GM10248 (cell line): ENCODE data around the gene SRD5A1.

ENCODE experiments used
- CTCF ChIA-PET: fragments of 300-600 bp; sonication (Branson Sonifier 250); formaldehyde crosslinking; extraction: SDS; loops from one replicate; lab custom pipeline; 2021; ENCODE audit warnings: antibody characterized with exemption; lab: Yijun Ruan, JAX
- POLR2A ChIA-PET: fragments of 350-650 bp; sonication (Branson Sonifier 250); formaldehyde crosslinking; extraction: SDS; loops from one replicate; lab custom pipeline; 2020; ENCODE audit warnings: antibody characterized with exemption; lab: Yijun Ruan, JAX
- DNase-seq: peaks from one replicate; pipeline ENCODE4 v3.0.0; 2012; ENCODE audit errors: extremely low spot score
- CTCF ChIP-seq: IDR thresholded peaks from 2 replicates; pipeline ENCODE4 v1.5.1; 2012; ENCODE audit warnings: mild to moderate bottlenecking, low read depth; ENCODE audit errors: extremely low read depth, missing control alignments, control extremely low read depth

SRD5A1 gene

GRCh38 chr5:6623941-6624340, 9.3 kb upstream of the SRD5A1 start:
- TF ChIP-seq CTCF, result no peak
- DNase-seq, result no peak
- ChIA-PET CTCF (interaction anchor here (1.4 kb wide), 1 partner anchor 9 kb away, joined by 3 read pairs; no protein-coding TSS in a partner anchor), POLR2A (interaction anchor here (1.5 kb wide), 1 partner anchor 9 kb away, joined by 4 read pairs; the partner anchor contains the start of genes NSUN2 and SRD5A1)

- no peak for DNase-seq
- ChIA-PET CTCF (no interaction called here), POLR2A (no interaction called here)
- TF ChIP-seq CTCF, result no peak
Measured at GRCh38 chr5:6626508-6626907, 6.7 kb upstream of the SRD5A1 start.

GRCh38 chr5:6631441-6631840, 1.8 kb upstream of the SRD5A1 start:
- CTCF ChIA-PET, result interaction anchor here (1.2 to 3.0 kb wide), 4 partner anchors 11 to 116 kb away, joined by 3 to 12 read pairs (median 4); no protein-coding TSS in a partner anchor
- DNase-seq, result no peak
- POLR2A ChIA-PET, result no interaction called here
- no peak for TF ChIP-seq CTCF

GRCh38 chr5:6632324-6632887, 834 bp upstream of the SRD5A1 start:
- POLR2A ChIA-PET, result interaction anchor here (1.5 kb wide), 1 partner anchor 8 kb away, joined by 4 read pairs; no protein-coding TSS in a partner anchor
- DNase-seq, result no peak
- TF ChIP-seq CTCF, result peak; percentile 4

GRCh38 chr5:6633469-6634245, 417 bp downstream of the SRD5A1 start:
- CTCF ChIA-PET, result interaction anchor here (0.8 to 3.0 kb wide), 5 partner anchors 21 to 116 kb away, joined by 3 to 12 read pairs (median 4); no protein-coding TSS in a partner anchor
- no peak for TF ChIP-seq CTCF
- DNase-seq, result no peak
- POLR2A ChIA-PET, result interaction anchor here (0.7 to 1.5 kb wide), 2 partner anchors 9 to 15 kb away, joined by 3 to 4 read pairs; no protein-coding TSS in a partner anchor

More at GRCh38 chr5:6632324-6632887, 834 bp upstream of the SRD5A1 start:
- CTCF ChIA-PET, result interaction anchor here (1.0 to 3.0 kb wide), 7 partner anchors 10 to 117 kb away, joined by 3 to 12 read pairs (median 4); no protein-coding TSS in a partner anchor

- POLR2A ChIA-PET, result no interaction called here
Measured at GRCh38 chr5:6634306-6634705, 1.1 kb downstream of the SRD5A1 start.

More at GRCh38 chr5:6634306-6634705, 1.1 kb downstream of the SRD5A1 start:
- DNase-seq, result peak; percentile 56
- no peak for TF ChIP-seq CTCF
- CTCF ChIA-PET, result no interaction called here
